Tibial artery (tissue), 4 donors: ENCODE results near the gene GSK3B.
"Not testable (repeated sequence)": the region's sequence is repeated elsewhere in the genome, so short reads cannot be mapped to it uniquely, and the experiment has no call there.

Experiments used
- DNase-seq, 2 donors: peaks; one replicate each; pipeline ENCODE4 v3.0.0-alpha.2; 2019
- H3K27ac ChIP-seq, 2 donors: fragments of 200-600 bp; sonication (generic) in 1 of 2; 1 replicate in 1 of 2; 2 replicates in 1 of 2; pipeline ENCODE4 v1.5.1; 2018 to 2019; ENCODE audit warnings: mild to moderate bottlenecking in 1 of 2
- H3K27me3 ChIP-seq, 2 donors: fragments of 200-600 bp; sonication (generic) in 1 of 2; one replicate each; pipeline versions ENCODE4 v1.5.1 to v1.6.0; 2016 to 2019
- H3K36me3 ChIP-seq, 3 donors: fragments of 200-600 bp; sonication (generic) in 2 of 3; one replicate each; pipeline ENCODE4 v1.5.1; 2016 to 2019; ENCODE audit warnings: mild to moderate bottlenecking in 2 of 3
- H3K4me1 ChIP-seq, 4 donors: fragments of 200-600 bp; sonication (generic) in 2 of 4; 1 replicate in 3 of 4; 2 replicates in 1 of 4; pipeline ENCODE4 v1.5.1; 2016 to 2019
- H3K4me3 ChIP-seq, 2 donors: fragments of 200-600 bp; sonication (generic) in 1 of 2; 1 replicate in 1 of 2; 2 replicates in 1 of 2; pipeline ENCODE4 v1.5.1; 2018 to 2019; ENCODE audit warnings: mild to moderate bottlenecking in 2 of 2
- H3K9me3 ChIP-seq, 3 donors: fragments of 200-600 bp; sonication (generic) in 1 of 3; one replicate each; pipeline ENCODE4 v1.5.1; 2016 to 2019
- intact Hi-C: fragments of 100-400 bp; cut with DNase I; formaldehyde crosslinking; loops from one replicate; pipeline ENCODE4 v1.15.0; 2023; ENCODE audit warnings: low total_unique reads
- TF ChIP-seq, protein P1 (sequence below), 2 experiments: fragments of 200-600 bp in 1 of 2; fragments of 450-650 bp in 1 of 2; IDR thresholded peaks; one replicate each; pipeline ENCODE4 v1.5.1; 2017 to 2019; ENCODE audit warnings: antibody characterized with exemption in 2 of 2, mild to moderate bottlenecking in 1 of 2, moderate library complexity in 1 of 2

Gene GSK3B

DNA sequence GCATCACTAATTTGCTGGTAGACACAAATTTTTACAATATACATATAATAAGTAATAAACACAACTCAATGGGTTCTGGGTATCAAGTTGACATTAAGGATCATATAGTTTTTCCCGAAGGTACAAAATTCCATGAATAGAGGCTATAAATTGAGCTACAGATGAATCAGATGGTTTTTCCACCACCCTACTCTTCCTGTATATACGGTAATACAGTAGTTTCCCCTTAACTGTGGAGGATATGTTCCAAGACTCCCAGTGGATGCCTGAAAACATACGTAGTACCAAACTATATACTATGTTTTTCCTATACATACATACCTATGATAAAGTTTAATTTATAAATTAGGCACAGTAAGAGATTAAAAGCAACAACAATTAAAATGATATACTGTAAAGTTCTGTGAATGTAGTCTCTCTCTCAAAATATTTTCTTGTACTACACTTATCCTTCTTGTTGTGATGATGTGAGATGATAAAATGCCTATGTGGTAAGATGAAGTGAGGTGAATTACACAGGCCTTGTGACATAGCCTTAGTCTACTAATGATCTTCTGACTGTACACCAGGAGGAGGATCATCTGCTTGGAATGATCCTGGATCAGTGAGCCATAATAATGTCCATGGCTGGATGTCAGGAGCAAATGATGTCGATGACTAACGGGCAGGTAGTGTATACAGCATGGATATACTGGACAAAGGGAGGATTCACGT lies 195.6 kb downstream of the GSK3B start:
- Histone ChIP-seq H3K9me3 (no peaks in the 10 kb centered on the region), H3K27ac (no peak overlapping the region), H3K4me1 (no peaks in the 10 kb centered on the region), H3K27me3 (no peaks in the 10 kb centered on the region), H3K36me3 (peaks cover 0 to 6% (median 5%) of the 10 kb centered on the region in 3 donors), H3K4me3 (no peak overlapping the region)
- intact Hi-C loops, result no loop called here
- TF ChIP-seq, protein P1, sequence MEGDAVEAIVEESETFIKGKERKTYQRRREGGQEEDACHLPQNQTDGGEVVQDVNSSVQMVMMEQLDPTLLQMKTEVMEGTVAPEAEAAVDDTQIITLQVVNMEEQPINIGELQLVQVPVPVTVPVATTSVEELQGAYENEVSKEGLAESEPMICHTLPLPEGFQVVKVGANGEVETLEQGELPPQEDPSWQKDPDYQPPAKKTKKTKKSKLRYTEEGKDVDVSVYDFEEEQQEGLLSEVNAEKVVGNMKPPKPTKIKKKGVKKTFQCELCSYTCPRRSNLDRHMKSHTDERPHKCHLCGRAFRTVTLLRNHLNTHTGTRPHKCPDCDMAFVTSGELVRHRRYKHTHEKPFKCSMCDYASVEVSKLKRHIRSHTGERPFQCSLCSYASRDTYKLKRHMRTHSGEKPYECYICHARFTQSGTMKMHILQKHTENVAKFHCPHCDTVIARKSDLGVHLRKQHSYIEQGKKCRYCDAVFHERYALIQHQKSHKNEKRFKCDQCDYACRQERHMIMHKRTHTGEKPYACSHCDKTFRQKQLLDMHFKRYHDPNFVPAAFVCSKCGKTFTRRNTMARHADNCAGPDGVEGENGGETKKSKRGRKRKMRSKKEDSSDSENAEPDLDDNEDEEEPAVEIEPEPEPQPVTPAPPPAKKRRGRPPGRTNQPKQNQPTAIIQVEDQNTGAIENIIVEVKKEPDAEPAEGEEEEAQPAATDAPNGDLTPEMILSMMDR (IDR thresholded peaks at IDR 0.05), result no peak
- no peak for DNase-seq

DNA sequence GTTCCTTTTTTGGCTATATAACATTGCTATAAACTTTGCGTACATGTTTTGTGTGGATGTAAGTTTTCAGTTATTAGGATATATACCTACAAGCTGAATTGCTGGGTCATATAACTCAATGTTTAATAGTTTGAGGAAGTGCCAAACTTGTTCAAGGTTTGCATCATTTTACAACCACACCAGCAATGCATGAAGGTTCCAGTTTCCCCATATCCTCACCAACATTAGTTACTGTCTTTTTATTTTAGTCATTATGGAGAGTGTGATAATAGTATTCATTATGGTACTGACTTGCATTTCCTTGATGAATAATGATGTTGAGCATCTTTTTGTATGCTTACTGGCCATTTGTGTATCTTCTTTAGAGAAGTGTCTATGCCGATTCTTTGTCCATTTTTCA lies 200.1 kb downstream of the GSK3B start:
- H3K4me3 ChIP-seq, result no peak overlapping the region
- no peak for DNase-seq
- no peaks in the 10 kb centered on the region for H3K9me3 ChIP-seq
- no peaks in the 10 kb centered on the region for H3K27me3 ChIP-seq
- no peak overlapping the region for H3K27ac ChIP-seq
- peaks cover 4 to 5% (median 5%) of the 10 kb centered on the region in 3 donors for H3K36me3 ChIP-seq
- peaks cover 0 to 6% (median 4%) of the 10 kb centered on the region in 4 donors for H3K4me1 ChIP-seq
- TF ChIP-seq, protein P1 (IDR thresholded peaks at IDR 0.05), result no peak
- intact Hi-C loops, result loop anchor here (5.0 kb wide), 3 partner anchors 288 to 523 kb away; no protein-coding TSS in a partner anchor

DNA sequence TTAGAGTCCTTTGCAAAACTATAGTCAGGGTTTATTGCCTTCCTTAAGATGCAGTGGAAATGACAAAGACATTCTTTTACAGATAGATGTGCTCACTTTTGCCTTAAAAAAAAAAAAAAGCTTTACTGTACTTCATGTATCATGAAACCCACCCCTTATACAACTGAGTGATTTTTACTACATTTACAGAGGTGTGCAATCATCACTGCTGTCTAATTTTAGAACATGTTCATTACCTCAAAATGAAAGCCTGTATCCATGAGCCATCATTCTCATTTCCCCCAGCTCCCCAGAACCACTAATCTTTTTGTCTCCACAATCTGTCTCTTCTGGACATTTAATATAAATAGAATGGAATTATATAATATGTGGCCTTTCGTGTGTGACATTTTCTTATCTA lies 200.5 kb downstream of the GSK3B start:
- no peak for DNase-seq
- TF ChIP-seq, protein P1 (IDR thresholded peaks at IDR 0.05), result no peak
- Histone ChIP-seq H3K36me3 (peaks cover under 1 to 8% (median under 1%) of the 10 kb centered on the region in 3 donors), H3K9me3 (no peaks in the 10 kb centered on the region), H3K27me3 (no peaks in the 10 kb centered on the region), H3K27ac (no peak overlapping the region), H3K4me1 (peaks cover 0 to 6% (median 4%) of the 10 kb centered on the region in 4 donors), H3K4me3 (no peak overlapping the region)
- intact Hi-C loops, result loop anchor here (5.0 kb wide), 3 partner anchors 289 to 524 kb away; no protein-coding TSS in a partner anchor

DNA sequence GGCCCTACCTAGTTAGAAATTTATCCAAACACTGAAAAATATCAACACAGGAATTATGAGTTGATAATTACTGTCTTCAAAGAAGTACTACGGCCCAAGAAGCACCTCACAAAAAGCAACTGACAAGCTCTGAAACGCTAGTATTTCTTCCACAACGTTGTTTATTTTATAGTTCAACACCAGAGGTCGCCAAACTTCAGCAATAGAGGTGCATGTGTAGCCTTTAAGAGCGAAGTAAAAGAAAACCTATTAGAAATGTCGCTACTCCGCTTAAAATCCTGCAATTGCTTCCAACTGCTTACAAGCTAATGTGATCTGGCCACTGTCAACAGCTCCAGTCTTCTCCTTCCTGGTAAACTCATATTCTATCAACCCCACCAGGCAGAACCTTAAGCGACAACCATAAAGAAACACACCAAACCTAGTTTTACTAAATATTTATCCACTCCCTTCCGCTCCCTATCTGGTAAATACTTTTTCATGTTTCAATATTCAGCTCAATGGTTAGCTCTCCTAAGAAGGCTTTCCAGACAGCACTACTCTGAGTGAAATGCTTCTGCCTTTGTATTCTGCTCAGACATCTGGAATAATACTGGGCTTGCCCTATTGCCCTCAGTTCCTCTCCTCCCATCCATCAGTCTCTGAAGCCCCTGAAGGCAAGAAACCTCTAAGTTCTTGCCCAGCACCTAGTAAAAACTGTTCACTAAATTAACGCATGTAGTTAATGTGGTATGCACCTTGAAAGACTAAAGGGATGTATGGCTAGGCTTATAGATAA lies 202.1 kb downstream of the GSK3B start:
- no peaks in the 10 kb centered on the region for H3K9me3 ChIP-seq
- H3K4me1 ChIP-seq, result peaks cover 0 to 6% (median 4%) of the 10 kb centered on the region in 4 donors
- no peak overlapping the region for H3K4me3 ChIP-seq
- TF ChIP-seq, protein P1 (IDR thresholded peaks at IDR 0.05), result peak; percentile 61 to 73
- DNase-seq, result no peak
- peaks cover 0 to 12% (median 0%) of the 10 kb centered on the region in 3 donors for H3K36me3 ChIP-seq
- H3K27me3 ChIP-seq, result no peaks in the 10 kb centered on the region
- intact Hi-C loops, result loop anchor here (5.0 kb wide), 3 partner anchors 290 to 525 kb away; no protein-coding TSS in a partner anchor
- H3K27ac ChIP-seq, result no peak overlapping the region

DNA sequence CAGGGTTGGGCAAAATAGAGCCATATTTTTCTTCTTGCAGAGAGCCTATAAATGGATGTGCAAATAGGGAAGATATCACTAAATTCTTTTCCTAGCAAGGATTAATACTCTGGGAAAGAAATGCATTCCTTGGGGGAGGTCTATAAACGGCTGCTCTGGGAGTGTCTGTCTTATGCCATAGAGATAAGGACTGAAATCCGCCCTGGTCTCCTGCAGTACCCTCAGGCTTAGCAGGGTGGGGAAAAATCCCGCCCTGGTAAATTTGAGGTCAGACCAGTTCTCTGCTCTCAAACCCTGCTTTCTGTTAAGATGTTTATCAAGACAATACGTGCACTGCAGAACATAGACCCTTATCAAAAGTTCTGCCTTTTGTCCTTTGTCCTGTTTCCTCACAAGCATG lies 205.6 kb downstream of the GSK3B start:
- H3K27ac ChIP-seq, H3K4me3 ChIP-seq, DNase-seq, H3K27me3 ChIP-seq, H3K4me1 ChIP-seq, intact Hi-C loops, H3K9me3 ChIP-seq: not testable (repeated sequence)
- peaks cover 0 to 12% (median 0%) of the 10 kb centered on the region in 3 donors for H3K36me3 ChIP-seq
